SU-DHL-6 (cell line): ENCODE data around the gene PRKN.

Source experiments
- H2AFZ ChIP-seq: fragments of 200-600 bp; sonication (generic); 2 replicates; pipeline ENCODE4 v1.6.1; 2014; ENCODE audit warnings: low read depth, mild to moderate bottlenecking, moderate library complexity, mixed read lengths, antibody characterized with exemption, low read length; ENCODE audit not compliant: severe bottlenecking
- H3F3A ChIP-seq: fragments of 200-600 bp; shearing (Covaris generic); 2 replicates; pipeline ENCODE4 v1.6.0; 2016; ENCODE audit warnings: antibody characterized with exemption, mild to moderate bottlenecking; ENCODE audit not compliant: insufficient read depth
- H3K27ac ChIP-seq: fragments of 200-600 bp; sonication (generic); 2 replicates; pipeline ENCODE4 v1.5.1; 2016; ENCODE audit warnings: low read depth, mild to moderate bottlenecking, low read length, moderate library complexity, mixed read lengths
- H3K27me3 ChIP-seq: fragments of 200-600 bp; sonication (generic), shearing (Covaris generic); 2 replicates; pipeline ENCODE4 v1.6.0; 2014; ENCODE audit warnings: mild to moderate bottlenecking, low read length
- H3K36me3 ChIP-seq: fragments of 200-600 bp; sonication (generic); 2 replicates; pipeline ENCODE4 v1.6.1; 2014; ENCODE audit warnings: mild to moderate bottlenecking, low read length, mixed read lengths
- H3K4me2 ChIP-seq: fragments of 300-600, 200-600 bp; shearing (Covaris generic), sonication (generic); 2 replicates; pipeline ENCODE4 v1.6.0; 2014; ENCODE audit warnings: low read length, low read depth, mild to moderate bottlenecking; ENCODE audit not compliant: poor library complexity, severe bottlenecking
- H3K4me3 ChIP-seq: fragments of 200-600 bp; sonication (generic); 2 replicates; pipeline ENCODE4 v1.5.1; 2014; ENCODE audit warnings: antibody characterized with exemption, low read length, mild to moderate bottlenecking, mixed read lengths; ENCODE audit not compliant: insufficient read depth, poor library complexity, severe bottlenecking
- H3K79me2 ChIP-seq: fragments of 200-600 bp; sonication (generic); 2 replicates; pipeline ENCODE4 v1.6.1; 2014; ENCODE audit warnings: mild to moderate bottlenecking, low read length, moderate library complexity; ENCODE audit not compliant: insufficient read depth
- H3K9ac ChIP-seq: fragments of 200-600 bp; sonication (generic); 2 replicates; pipeline ENCODE4 v1.7.0; 2014; ENCODE audit warnings: mild to moderate bottlenecking, low read length
- H3K9me2 ChIP-seq: fragments of 200-600 bp; sonication (generic); replicated peaks from 2 replicates; pipeline ENCODE4 v1.6.1; 2014; ENCODE audit warnings: low read length; ENCODE audit not compliant: insufficient read depth
- H3K9me3 ChIP-seq: fragments of 200-600 bp; sonication (generic); 2 replicates; pipeline ENCODE4 v1.6.1; 2014; ENCODE audit warnings: low read length, mixed read lengths; ENCODE audit not compliant: insufficient read depth
- H4K20me1 ChIP-seq: fragments of 200-600 bp; sonication (generic); 2 replicates; pipeline ENCODE4 v1.6.1; 2014; ENCODE audit warnings: low read depth, mild to moderate bottlenecking, antibody characterized with exemption, low read length, moderate library complexity, mixed read lengths
- EZH2phosphoT487 ChIP-seq: fragments of 200-600 bp; sonication (generic), shearing (Covaris generic); conservative IDR thresholded peaks from 2 replicates; pipeline ENCODE4 v1.6.1; 2018; ENCODE audit warnings: mild to moderate bottlenecking, antibody characterized with exemption, low read length, moderate library complexity, mixed read lengths
- TF ChIP-seq, protein P1 (sequence below): fragments of 200-600 bp; sonication (generic); IDR thresholded peaks from one replicate; pipeline ENCODE4 v1.5.1; 2017; ENCODE audit warnings: antibody characterized with exemption, mild to moderate bottlenecking, low read length, moderate library complexity; ENCODE audit not compliant: insufficient read depth, poor library complexity, severe bottlenecking

Gene PRKN

DNA sequence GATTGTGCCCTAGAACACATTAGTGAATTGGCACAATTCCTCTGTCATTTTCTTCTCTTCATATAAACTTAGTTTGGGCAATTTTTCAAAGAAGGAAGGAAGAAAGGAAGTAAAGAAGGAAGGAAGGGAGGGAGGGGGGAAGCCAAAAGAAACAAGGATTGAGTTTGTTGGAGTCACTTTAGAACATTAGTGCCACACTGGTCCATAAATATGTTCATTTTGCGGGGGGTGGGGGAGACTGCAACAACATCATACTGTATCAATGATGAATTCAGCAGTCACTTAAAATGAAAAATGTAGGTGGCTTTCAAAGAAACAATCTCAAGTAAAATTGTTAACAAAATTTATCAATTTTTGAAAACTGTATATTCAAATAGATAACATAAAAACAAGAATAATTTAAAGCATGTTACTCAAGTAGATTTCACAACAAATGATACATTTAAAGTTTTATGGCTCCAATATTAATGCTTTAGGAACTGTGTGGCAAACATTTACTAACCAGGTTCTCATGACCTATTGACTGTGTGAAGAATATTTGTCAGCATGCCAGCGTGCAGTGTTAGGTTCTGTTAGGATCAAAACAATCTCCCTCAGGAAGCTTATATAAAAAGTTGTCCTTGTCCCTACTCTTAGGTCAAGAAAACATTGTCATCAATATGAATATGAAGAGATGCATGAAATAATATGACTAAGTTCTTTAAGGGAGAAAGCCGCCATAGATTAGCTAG is 1245.6 kb downstream of the PRKN start:
- Histone ChIP-seq H3K9ac (no peak overlapping the region), H3K36me3 (no peaks in the 10 kb centered on the region), H3K27ac (no peak overlapping the region), H3K4me2 (no peak overlapping the region), H3K9me3 (no peaks in the 10 kb centered on the region), H3K4me3 (no peak overlapping the region), H4K20me1 (no peaks in the 10 kb centered on the region), H3K27me3 (no peaks in the 10 kb centered on the region), H3F3A (no peaks in the 10 kb centered on the region), H2AFZ (no peak overlapping the region), H3K9me2 (no peaks in the 10 kb centered on the region), H3K79me2 (no peaks in the 10 kb centered on the region)
- no peak for TF ChIP-seq EZH2phosphoT487
- TF ChIP-seq, protein P1, sequence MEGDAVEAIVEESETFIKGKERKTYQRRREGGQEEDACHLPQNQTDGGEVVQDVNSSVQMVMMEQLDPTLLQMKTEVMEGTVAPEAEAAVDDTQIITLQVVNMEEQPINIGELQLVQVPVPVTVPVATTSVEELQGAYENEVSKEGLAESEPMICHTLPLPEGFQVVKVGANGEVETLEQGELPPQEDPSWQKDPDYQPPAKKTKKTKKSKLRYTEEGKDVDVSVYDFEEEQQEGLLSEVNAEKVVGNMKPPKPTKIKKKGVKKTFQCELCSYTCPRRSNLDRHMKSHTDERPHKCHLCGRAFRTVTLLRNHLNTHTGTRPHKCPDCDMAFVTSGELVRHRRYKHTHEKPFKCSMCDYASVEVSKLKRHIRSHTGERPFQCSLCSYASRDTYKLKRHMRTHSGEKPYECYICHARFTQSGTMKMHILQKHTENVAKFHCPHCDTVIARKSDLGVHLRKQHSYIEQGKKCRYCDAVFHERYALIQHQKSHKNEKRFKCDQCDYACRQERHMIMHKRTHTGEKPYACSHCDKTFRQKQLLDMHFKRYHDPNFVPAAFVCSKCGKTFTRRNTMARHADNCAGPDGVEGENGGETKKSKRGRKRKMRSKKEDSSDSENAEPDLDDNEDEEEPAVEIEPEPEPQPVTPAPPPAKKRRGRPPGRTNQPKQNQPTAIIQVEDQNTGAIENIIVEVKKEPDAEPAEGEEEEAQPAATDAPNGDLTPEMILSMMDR = no peak

DNA sequence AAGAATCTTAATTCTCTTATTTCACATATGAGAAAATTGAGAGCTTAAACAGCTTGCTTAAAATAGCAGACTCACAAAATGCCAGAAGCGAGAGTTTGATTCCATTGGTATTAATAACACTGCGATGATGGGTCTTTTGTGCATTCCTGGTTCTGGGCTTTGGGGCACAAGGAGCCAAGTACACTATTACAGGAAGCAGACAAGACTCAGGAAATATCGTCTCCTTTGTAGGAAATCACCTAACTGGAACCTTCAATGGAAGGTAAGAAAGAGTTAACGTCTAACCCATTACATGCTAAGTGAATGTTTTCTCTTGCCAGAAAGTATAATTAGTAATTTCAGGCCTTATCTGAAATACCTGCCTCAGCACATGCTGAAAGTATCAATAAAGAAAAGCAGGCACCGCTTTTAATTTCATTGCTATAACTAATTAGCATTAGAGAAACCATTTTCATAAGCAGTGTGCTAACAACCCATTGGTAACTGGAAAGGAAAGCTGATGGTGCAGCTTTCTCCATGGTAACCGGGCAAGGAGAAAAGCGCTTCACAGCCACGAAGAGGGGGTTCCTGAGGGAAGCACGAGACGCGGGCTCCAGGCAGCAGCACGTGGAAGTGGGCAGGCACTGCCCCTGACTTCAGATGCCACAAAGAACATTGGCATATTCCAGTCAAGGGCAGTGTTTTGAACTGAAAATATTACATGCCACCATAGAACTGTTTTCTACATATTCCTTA is 1247.0 kb downstream of the PRKN start:
- Histone ChIP-seq H2AFZ (no peak overlapping the region), H3K9ac (no peak overlapping the region), H4K20me1 (no peaks in the 10 kb centered on the region), H3F3A (no peaks in the 10 kb centered on the region), H3K27me3 (no peaks in the 10 kb centered on the region), H3K4me2 (no peak overlapping the region), H3K36me3 (no peaks in the 10 kb centered on the region), H3K79me2 (no peaks in the 10 kb centered on the region), H3K9me2 (no peaks in the 10 kb centered on the region), H3K4me3 (no peak overlapping the region), H3K27ac (no peak overlapping the region), H3K9me3 (no peaks in the 10 kb centered on the region)
- TF ChIP-seq, protein P1 = no peak
- no peak for TF ChIP-seq EZH2phosphoT487

DNA sequence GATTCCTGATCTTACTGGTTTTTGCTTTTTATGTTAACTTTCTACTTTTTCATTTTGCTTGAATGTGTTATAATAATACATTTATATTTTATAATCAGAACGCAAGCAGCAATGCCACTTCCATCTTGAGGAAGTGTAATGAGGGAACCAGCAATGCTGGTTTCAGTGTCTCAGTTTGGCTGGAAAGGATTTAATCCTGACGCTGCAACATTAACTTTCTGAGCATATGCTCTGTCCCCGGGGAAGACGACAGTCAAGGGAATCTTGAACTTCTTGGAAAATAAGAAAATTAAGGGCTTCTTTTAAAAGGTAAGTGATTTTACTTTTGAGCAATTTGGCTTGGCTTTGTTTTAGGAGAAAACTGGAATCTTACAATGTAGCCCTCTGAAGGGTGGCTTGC is 1248.2 kb downstream of the PRKN start:
- Histone ChIP-seq H3K36me3 (no peaks in the 10 kb centered on the region), H3K79me2 (no peaks in the 10 kb centered on the region), H3F3A (no peaks in the 10 kb centered on the region), H3K9me2 (no peaks in the 10 kb centered on the region), H3K9me3 (no peaks in the 10 kb centered on the region), H3K27me3 (no peaks in the 10 kb centered on the region), H3K27ac (no peak overlapping the region), H2AFZ (no peak overlapping the region), H3K9ac (no peak overlapping the region), H3K4me3 (no peak overlapping the region), H3K4me2 (no peak overlapping the region), H4K20me1 (no peaks in the 10 kb centered on the region)
- TF ChIP-seq, protein P1 = no peak
- no peak for TF ChIP-seq EZH2phosphoT487
